ENCODE measurements around the gene STX16.

- TF ChIP-seq CTCF (conservative IDR thresholded peaks at IDR 0.05), result no peak
- TF ChIP-seq ZFX (IDR thresholded peaks at IDR 0.05), result no peak
Measured at GRCh38 chr20:58701431-58702160, 50.5 kb downstream of the STX16 start.
